HepG2 (cell line): ENCODE data around the gene EGFLAM. TPM values are rescaled to one million over a fixed set of nuclear protein-coding genes. Genes with fewer than 3 reads are reported as not detected.

Source experiments
- ATAC-seq: fragments of 200-7000 bp; cut with Tn5 transposase; 3 replicates; pipeline ENCODE4 v1.9.1; 2020; ENCODE audit warnings: mild to moderate bottlenecking, moderate library complexity
- BruUV-seq: library from RNA; stranded (reverse); fragments of 400-500 nt; replicated peaks from 2 replicates; lab custom pipeline; 2021; lab: Mats Ljungman, UMichigan
- CTCF ChIA-PET: fragments of 300-600 bp; formaldehyde crosslinking; extraction: SDS; loops from one replicate; lab custom pipeline; 2021; ENCODE audit warnings: low total read pairs, inconsistent platforms, low intra/inter-chr PET ratio; lab: Yijun Ruan, JAX
- POLR2A ChIA-PET: fragments of 350-600 bp; sonication (Branson Sonifier 250); formaldehyde crosslinking; loops from one replicate; lab custom pipeline; 2020; ENCODE audit warnings: antibody characterized with exemption, inconsistent platforms; lab: Yijun Ruan, JAX
- DNase-seq: peaks from one replicate; pipeline ENCODE4 v3.0.0-alpha.2; 2015; ENCODE audit warnings: low spot score
- FAIRE-seq: peaks from 3 replicates; lab custom pipeline; 2011; peaks lifted over from hg19 to GRCh38; lab: Jason Lieb, UNC
- H2AFZ ChIP-seq: one replicate; pipeline ENCODE4 v1.6.1; 2011; ENCODE audit warnings: low read length, inconsistent platforms
- H3K27ac ChIP-seq: fragments of 300-600 bp; 3 replicates; pipeline ENCODE4 v1.8.0; 2011; ENCODE audit warnings: mixed run types, mild to moderate bottlenecking, mixed read lengths, low read length, inconsistent platforms; ENCODE audit not compliant: insufficient read depth; ENCODE audit errors: extremely low read length
- H3K27me3 ChIP-seq, 2 experiments: fragments of 200-600 bp in 1 of 2; 2 replicates in 1 of 2; 3 replicates in 1 of 2; pipeline versions ENCODE4 v1.6.0 to v1.8.0; 2011; ENCODE audit warnings: low read length in 2 of 2, mild to moderate bottlenecking in 2 of 2, moderate library complexity in 2 of 2, inconsistent platforms in 1 of 2; ENCODE audit not compliant: insufficient read depth in 2 of 2, control insufficient read depth in 1 of 2
- H3K36me3 ChIP-seq, 2 experiments: fragments of 200-600 bp in 1 of 2; replicated peaks in 1 of 2; 2 replicates in 1 of 2; 3 replicates in 1 of 2; pipeline versions ENCODE4 v1.5.1 to v1.8.0; 2011; ENCODE audit warnings: low read length in 2 of 2, inconsistent platforms in 1 of 2; ENCODE audit not compliant: insufficient read depth in 2 of 2, control insufficient read depth in 1 of 2
- H3K4me1 ChIP-seq: 2 replicates; pipeline ENCODE4 v1.5.1; 2012; ENCODE audit warnings: low read length, inconsistent platforms; ENCODE audit not compliant: insufficient read depth
- H3K4me2 ChIP-seq: 2 replicates; pipeline ENCODE4 v1.6.0; 2011; ENCODE audit warnings: low read depth, low read length, inconsistent platforms
- H3K4me3 ChIP-seq, 3 experiments: fragments of 200-600 bp in 1 of 3; sonication (generic), shearing (Covaris generic) in 1 of 3; replicated peaks in 1 of 3; 2 replicates each; pipeline ENCODE4 v1.5.1; 2011 to 2016; ENCODE audit warnings: low read length in 3 of 3, inconsistent platforms in 2 of 3, low read depth in 2 of 3, mild to moderate bottlenecking in 2 of 3, control low read depth in 1 of 3, mixed read lengths in 1 of 3; ENCODE audit not compliant: insufficient read depth in 1 of 3
- H3K79me2 ChIP-seq: one replicate; pipeline ENCODE4 v1.6.1; 2011; ENCODE audit warnings: low read length, inconsistent platforms; ENCODE audit not compliant: insufficient read depth
- H3K9ac ChIP-seq: 2 replicates; pipeline ENCODE4 v1.6.0; 2011; ENCODE audit warnings: mild to moderate bottlenecking, low read depth, low read length, inconsistent platforms; ENCODE audit not compliant: insufficient read depth
- H3K9me3 ChIP-seq: 2 replicates; pipeline ENCODE4 v1.5.1; 2012; ENCODE audit warnings: mild to moderate bottlenecking, low read length
- H4K20me1 ChIP-seq: 2 replicates; pipeline ENCODE4 v1.6.0; 2011; ENCODE audit warnings: inconsistent platforms, mild to moderate bottlenecking, low read length, moderate library complexity; ENCODE audit not compliant: insufficient read depth
- ATF7 ChIP-seq, 2 experiments: fragments of 450-650 bp in 1 of 2; sonication (generic) in 1 of 2; formaldehyde crosslinking in 1 of 2; IDR thresholded peaks; 2 replicates each; pipeline versions ENCODE4 v1.4.0 to v1.6.1; 2016 to 2020; ENCODE audit warnings: antibody characterized with exemption in 1 of 2, mild to moderate bottlenecking in 1 of 2, missing genetic modification reagents in 1 of 2
- BHLHE40 ChIP-seq: IDR thresholded peaks from 2 replicates; pipeline ENCODE4 v1.6.1; 2011; ENCODE audit warnings: low read length, improper control_type of control experiment
- EED ChIP-seq: sonication (generic); formaldehyde crosslinking; IDR thresholded peaks from 2 replicates; pipeline ENCODE4 v1.5.0; 2020; ENCODE audit warnings: mild to moderate bottlenecking, missing genetic modification reagents
- HIVEP1 ChIP-seq: sonication (generic); formaldehyde crosslinking; IDR thresholded peaks from 2 replicates; pipeline ENCODE4 v1.4.0; 2020; ENCODE audit warnings: mild to moderate bottlenecking, missing genetic modification reagents
- KDM4B ChIP-seq: sonication (generic); formaldehyde crosslinking; IDR thresholded peaks from 2 replicates; pipeline ENCODE4 v1.4.0; 2020; ENCODE audit warnings: missing genetic modification reagents
- MIXL1 ChIP-seq: IDR thresholded peaks from 2 replicates; pipeline ENCODE4 v1.6.1; 2016
- NCOR1 ChIP-seq: fragments of 200-600 bp; sonication (generic); IDR thresholded peaks from 2 replicates; pipeline ENCODE4 v1.7.0; 2017; ENCODE audit warnings: antibody characterized with exemption, low read length, borderline replicate concordance
- ZBTB3 ChIP-seq: sonication (generic); formaldehyde crosslinking; IDR thresholded peaks from 2 replicates; pipeline ENCODE4 v1.4.0; 2020; ENCODE audit warnings: low read depth, mild to moderate bottlenecking, moderate library complexity, missing genetic modification reagents, borderline replicate concordance
- ZNF468 ChIP-seq: sonication (generic); formaldehyde crosslinking; IDR thresholded peaks from 2 replicates; pipeline ENCODE4 v1.8.0; 2022; ENCODE audit warnings: mild to moderate bottlenecking, moderate library complexity, missing genetic modification reagents
- WGBS: methylation state at CpG from one replicate; pipeline ENCODE4 v1.1.6; 2017; ENCODE audit warnings: low lambda C conversion rate; 5-methylcytosine and 5-hydroxymethylcytosine counted together
- in situ Hi-C: cut with HindIII; loops from 2 replicates; pipeline ENCODE4 v1.10.0; 2017; ENCODE audit warnings: low pct_unique_long_range_greater_than_20kb; ENCODE audit not compliant: extremely low pct_ligation_motif_present
- intact Hi-C: fragments of 100-400 bp; cut with micrococcal nuclease; formaldehyde crosslinking; loops from one replicate; pipeline ENCODE4 v1.10.0; 2022; ENCODE audit not compliant: unreplicated experiment
- polyA plus RNA-seq, 8 experiments: library from polyadenylated mRNA; depleted of rRNA in 3 of 8; stranded (reverse) in 7 of 8; unstranded in 1 of 8; fragments of >200 nt; fragmentation: Illumina TruSeq in 4 of 8; extraction: Trizol in 4 of 8; gene quantifications; 2 replicates each; pipeline versions ENCODE4 v1.2.1 to v1.2.3, GENCODE V29; 2011 to 2016; ENCODE audit warnings: low read depth in 4 of 8, missing spikeins in 1 of 8, mixed read lengths in 1 of 8; ENCODE audit not compliant: insufficient read depth in 1 of 8
- total RNA-seq, 5 experiments: library from RNA; depleted of rRNA; stranded (reverse); fragments of >200 nt; fragmentation: Illumina TruSeq; extraction: Trizol; gene quantifications; 2 replicates each; pipeline ENCODE4 v1.2.3, GENCODE V29; 2016; ENCODE audit warnings: low read depth in 1 of 5
- TF ChIP-seq, protein P1 (sequence below): sonication (generic); formaldehyde crosslinking; conservative IDR thresholded peaks from 2 replicates; pipeline ENCODE4 v1.4.0; 2020; ENCODE audit warnings: missing genetic modification reagents

EGFLAM gene
- total and polyA plus RNA-seq, 2 of the 13 experiments (the other 11 are each of a cell fraction or from before 2014, with no cell fraction given), result not detected

DNA sequence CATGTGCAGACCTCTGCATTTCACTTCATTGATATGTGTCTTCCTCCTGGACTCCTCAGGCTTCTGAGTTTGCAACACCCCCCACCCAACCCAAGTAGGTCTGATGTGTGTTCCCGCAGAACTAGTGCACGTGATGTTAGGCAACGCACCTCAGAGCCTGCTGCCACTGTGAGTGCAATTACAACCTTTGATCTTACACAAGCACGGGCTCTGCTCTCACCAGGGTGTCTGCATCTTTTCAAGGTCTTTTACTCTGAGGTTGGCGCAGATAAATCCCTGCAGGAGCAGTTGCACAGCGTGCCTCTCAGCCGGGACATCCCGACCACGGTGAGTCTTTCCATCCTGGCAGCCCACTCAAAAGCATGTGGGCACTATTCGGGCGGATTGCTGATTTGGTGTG lies 80.1 kb downstream of the EGFLAM start (continued):
- no peak for TF ChIP-seq EED (CRISPR knock-in tag)
- TF ChIP-seq HIVEP1 (CRISPR knock-in tag), result no peak
- no peak for TF ChIP-seq ZNF468 (CRISPR knock-in tag)
- TF ChIP-seq ZBTB3 (CRISPR knock-in tag), result no peak
- TF ChIP-seq MIXL1, result 0 out of 2 replicates have a peak, but pooled peaks have one; percentile 19
- TF ChIP-seq, protein P1, sequence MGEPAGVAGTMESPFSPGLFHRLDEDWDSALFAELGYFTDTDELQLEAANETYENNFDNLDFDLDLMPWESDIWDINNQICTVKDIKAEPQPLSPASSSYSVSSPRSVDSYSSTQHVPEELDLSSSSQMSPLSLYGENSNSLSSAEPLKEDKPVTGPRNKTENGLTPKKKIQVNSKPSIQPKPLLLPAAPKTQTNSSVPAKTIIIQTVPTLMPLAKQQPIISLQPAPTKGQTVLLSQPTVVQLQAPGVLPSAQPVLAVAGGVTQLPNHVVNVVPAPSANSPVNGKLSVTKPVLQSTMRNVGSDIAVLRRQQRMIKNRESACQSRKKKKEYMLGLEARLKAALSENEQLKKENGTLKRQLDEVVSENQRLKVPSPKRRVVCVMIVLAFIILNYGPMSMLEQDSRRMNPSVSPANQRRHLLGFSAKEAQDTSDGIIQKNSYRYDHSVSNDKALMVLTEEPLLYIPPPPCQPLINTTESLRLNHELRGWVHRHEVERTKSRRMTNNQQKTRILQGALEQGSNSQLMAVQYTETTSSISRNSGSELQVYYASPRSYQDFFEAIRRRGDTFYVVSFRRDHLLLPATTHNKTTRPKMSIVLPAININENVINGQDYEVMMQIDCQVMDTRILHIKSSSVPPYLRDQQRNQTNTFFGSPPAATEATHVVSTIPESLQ, result no peak
- peak; percentile 99 for TF ChIP-seq BHLHE40
- TF ChIP-seq KDM4B, result no peak

DNA sequence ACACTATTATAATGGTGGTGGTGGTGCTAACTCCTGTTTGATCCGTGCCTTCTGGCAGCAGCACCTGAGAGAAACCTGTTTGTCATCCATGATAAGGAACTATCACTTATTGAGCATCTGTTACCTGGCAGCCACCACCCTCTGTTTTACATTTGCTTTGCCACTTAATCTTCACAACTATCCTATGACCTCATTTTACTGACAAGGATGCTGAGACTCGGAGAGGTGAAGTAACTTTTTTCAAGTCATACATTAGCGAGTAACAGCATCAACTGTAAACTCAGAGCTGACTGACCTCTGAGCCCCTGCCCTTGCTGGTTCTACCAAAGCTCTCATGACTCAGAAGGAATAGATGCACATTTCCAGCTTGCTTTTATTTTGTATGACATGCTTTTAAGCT lies 81.1 kb downstream of the EGFLAM start:
- H3K27me3 ChIP-seq, result no peaks in the 10 kb centered on the region
- FAIRE-seq (no peak), DNase-seq (no peak), ATAC-seq (no peak)
- no peaks in the 10 kb centered on the region for H4K20me1 ChIP-seq
- H3K4me1 ChIP-seq, result peaks cover 18% of the 10 kb centered on the region
- no peaks in the 10 kb centered on the region for H3K36me3 ChIP-seq
- no peak overlapping the region for H3K27ac ChIP-seq
- TF ChIP-seq ATF7 (IDR thresholded peaks at IDR 0.05) (peak; percentile 6; the same call in 1 of the 2 replicates), ATF7 (CRISPR knock-in tag; IDR thresholded peaks at IDR 0.05) (no peak), NCOR1 (no peak)
- no TSS peak for BruUV-seq
- H2AFZ ChIP-seq, result no peak overlapping the region
- H3K4me2 ChIP-seq, result no peak overlapping the region
- ChIA-PET CTCF (no interaction called here), POLR2A (no interaction called here)
- no peak overlapping the region for H3K4me3 ChIP-seq
- WGBS, result 6% methylated on average over 3 of the region's 3 CpGs
- H3K9ac ChIP-seq, result no peak overlapping the region
- H3K79me2 ChIP-seq, result no peaks in the 10 kb centered on the region
- in situ Hi-C loops, result no loop called here
- H3K9me3 ChIP-seq, result no peaks in the 10 kb centered on the region
- intact Hi-C loops, result no loop called here
